GM12801 (cell line): ENCODE results near the gene DCDC1.

Experiments used
- TF ChIP-seq, protein P1 (sequence below): IDR thresholded peaks from one replicate; pipeline ENCODE4 v1.5.1; 2011; ENCODE audit warnings: control low read depth; ENCODE audit not compliant: insufficient read length; ENCODE audit errors: extremely low read depth

DCDC1 gene

DNA sequence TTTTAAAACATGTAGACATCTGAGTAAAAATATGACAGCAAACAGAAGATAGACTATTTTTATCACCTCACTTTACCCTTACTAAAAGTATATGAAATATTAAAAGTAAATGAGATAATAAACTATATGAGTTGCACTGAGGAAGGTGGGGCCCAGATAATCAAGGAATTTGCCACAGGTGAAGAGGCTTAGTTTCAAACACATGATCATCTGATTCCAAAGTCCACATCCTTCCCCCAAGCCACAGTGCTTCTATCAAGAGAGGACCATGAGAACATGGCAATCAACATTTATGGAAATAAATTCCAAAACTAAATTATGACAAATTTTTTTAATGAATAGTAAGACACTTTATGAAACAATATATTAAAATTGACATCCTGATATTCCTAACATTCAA is 384.0 kb downstream of the DCDC1 start:
- TF ChIP-seq, protein P1, sequence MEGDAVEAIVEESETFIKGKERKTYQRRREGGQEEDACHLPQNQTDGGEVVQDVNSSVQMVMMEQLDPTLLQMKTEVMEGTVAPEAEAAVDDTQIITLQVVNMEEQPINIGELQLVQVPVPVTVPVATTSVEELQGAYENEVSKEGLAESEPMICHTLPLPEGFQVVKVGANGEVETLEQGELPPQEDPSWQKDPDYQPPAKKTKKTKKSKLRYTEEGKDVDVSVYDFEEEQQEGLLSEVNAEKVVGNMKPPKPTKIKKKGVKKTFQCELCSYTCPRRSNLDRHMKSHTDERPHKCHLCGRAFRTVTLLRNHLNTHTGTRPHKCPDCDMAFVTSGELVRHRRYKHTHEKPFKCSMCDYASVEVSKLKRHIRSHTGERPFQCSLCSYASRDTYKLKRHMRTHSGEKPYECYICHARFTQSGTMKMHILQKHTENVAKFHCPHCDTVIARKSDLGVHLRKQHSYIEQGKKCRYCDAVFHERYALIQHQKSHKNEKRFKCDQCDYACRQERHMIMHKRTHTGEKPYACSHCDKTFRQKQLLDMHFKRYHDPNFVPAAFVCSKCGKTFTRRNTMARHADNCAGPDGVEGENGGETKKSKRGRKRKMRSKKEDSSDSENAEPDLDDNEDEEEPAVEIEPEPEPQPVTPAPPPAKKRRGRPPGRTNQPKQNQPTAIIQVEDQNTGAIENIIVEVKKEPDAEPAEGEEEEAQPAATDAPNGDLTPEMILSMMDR = no peak

DNA sequence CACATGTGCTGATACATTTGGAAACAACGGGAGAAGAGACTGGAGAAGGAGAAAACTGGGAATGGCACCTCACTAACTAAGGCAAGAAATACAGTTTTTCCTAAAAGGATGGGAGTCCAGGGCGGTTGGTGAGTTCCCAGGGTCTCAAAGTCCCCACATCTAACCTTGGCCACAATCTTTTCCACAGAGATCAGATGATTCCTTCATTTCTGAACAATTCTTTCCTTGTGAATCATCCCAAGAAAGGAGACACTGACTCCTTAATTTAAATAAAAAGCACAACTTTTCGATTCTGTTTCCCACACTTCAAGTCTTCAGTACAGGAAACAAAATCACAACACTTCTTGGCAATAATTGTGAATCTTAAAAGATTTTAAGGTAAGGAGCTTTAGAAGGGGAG is 384.7 kb downstream of the DCDC1 start:
- TF ChIP-seq, protein P1 = no peak

DNA sequence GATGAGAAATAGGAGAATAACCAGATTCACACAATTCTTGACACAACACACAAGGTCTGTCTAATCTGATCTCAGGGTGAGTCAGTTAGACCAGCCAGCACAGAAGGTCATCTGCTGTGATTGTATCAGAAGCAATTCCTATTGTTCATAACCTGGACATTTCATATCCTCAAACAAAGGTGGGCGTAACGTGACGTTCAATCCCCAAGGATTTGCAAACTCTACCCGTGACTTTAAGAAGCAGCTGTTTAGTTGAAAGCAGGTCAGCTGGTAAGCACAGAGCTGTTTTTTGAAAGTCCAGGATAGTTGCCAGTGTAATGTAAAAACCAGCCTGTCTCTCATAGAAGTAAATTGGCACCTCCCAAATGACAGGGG is 385.1 kb downstream of the DCDC1 start:
- TF ChIP-seq, protein P1 = no peak

DNA sequence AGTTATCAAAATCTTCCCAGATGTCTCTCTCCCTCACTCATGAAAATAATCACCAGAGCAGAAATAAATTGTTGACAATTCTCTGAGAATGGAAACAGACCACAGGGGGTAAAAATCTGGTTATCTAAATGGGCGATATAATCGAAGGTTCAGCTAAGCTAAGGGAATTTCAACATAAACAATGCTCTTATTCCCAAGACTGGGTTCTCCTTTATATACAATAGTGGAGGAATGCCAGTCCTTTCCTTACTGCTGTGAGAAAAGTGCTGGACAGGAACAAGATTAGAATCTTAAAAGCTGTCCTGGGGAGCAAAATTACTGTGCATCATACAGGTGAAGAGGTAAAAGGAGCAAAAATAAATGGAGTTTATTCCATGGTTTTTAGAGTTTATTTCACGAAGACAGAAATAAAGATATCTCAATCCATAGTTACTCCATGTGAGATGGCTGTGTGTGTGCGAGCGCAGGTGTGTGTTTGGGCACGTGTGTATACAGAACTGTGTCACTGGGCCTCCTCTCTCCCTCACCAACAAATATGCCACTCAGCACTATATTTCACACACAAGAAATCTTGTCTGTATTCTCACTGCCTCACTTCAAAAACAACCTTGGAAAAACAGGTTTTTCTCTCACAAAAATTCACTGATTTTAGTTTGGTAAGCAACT is 385.6 kb downstream of the DCDC1 start:
- TF ChIP-seq, protein P1 = no peak

DNA sequence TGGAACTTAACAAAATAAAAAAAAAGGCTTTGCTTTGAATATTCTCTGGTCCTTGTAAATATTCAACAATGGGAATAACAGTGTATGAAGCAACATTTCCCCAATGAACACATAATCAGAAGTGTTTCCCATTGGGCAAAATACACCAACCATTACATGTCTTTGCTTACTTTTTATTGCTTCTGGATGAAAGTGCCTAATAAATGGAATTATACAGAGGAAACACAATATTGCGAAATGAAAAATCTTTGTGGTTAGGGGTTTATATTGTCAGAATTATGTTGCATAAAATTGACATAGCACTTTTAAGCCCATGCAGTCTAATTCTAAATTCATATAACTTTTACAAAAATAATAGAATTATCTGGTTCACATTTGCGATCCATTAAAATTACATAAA is 386.4 kb downstream of the DCDC1 start:
- TF ChIP-seq, protein P1 = no peak

DNA sequence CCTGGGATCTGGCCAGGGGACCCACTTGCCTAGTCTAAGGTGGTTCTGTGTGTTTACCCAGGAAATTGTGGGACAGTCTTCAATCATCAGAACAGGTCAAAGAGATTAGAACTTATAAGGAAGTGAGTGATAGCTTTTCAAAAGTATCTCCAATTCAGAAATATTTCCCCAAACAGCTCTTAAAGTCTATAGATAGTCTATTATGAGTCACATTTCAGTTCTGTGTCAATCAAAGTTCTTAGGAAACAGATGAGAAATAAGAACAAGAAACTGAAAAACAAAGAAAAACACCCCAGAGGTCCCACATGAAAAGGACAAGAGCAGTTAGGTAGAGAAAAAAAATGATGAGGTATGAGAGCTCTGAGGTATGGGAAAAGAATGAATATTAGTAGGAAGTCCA is 402.0 kb downstream of the DCDC1 start:
- TF ChIP-seq, protein P1 = no peak

DNA sequence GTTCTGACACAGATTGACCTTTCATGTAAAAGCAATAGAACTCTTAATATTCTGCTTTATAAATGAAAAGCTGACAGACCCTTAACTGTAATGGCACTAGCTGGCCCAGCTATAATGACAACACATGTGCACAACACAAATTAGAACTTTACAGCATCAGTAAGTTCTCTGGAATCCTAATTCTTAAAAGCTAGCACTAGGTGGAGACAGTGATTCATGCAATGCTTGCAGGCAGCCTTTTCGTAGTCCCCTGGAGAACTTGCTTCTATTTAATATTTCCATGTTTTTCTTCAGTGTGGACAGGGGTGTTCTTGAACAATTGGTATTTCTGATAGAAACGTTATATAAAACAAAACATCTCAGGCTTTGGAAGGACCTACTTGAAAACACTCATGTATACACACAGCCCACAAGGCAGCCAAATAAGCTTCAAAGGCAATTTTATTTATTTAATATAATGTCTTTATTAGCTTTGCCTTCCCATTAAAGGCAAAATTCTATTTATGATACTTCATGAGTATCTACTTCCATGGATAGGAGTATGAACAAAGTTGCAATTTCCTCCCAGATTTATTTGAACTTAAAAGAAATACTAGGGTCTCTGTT is 409.0 kb downstream of the DCDC1 start:
- TF ChIP-seq, protein P1 = no peak

DNA sequence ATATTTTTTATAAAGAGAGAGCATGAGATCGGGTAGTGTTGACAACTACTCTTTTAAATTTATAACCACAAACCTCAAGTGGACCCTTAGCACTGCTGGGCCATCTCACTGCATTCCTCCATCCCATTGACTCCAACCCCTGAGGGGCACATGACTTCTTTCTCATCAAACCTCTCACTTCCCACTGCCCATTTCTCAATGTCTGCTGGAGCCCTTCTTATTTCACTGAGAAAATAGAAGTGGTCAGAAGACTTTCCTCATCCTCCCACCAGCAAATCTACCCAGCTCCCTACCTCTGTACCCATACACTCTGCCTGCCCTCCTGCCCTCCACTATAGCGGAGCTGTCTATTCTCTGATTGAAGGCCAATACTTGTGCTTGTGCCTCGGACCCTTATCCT is 412.8 kb downstream of the DCDC1 start:
- TF ChIP-seq, protein P1 = no peak
